NCI-H526 (cell line): ENCODE data around the gene AMOTL2.

ENCODE experiments used
- DNase-seq, 2 experiments: peaks; one replicate each; lab custom pipeline; 2025; lab: John Stamatoyannopoulos, UW

The AMOTL2 gene

GRCh38 chr3:134352031-134352671 lies 22.1 kb downstream of the AMOTL2 start:
- no peak for DNase-seq

- no peak for DNase-seq
Measured at GRCh38 chr3:134351427-134351826, 22.8 kb downstream of the AMOTL2 start.

GRCh38 chr3:134350861-134351311 lies 23.4 kb downstream of the AMOTL2 start:
- no peak for DNase-seq

GRCh38 chr3:134350266-134350665 lies 24.0 kb downstream of the AMOTL2 start:
- DNase-seq, result no peak

- no peak for DNase-seq
Measured at GRCh38 chr3:134348524-134348923, 25.7 kb downstream of the AMOTL2 start.

GRCh38 chr3:134347551-134347950 lies 26.7 kb downstream of the AMOTL2 start:
- no peak for DNase-seq

GRCh38 chr3:134346744-134347143 lies 27.5 kb downstream of the AMOTL2 start:
- no peak for DNase-seq

GRCh38 chr3:134345202-134345601 lies 29.0 kb downstream of the AMOTL2 start:
- DNase-seq, result no peak

- DNase-seq, result no peak
Measured at GRCh38 chr3:134344560-134344959, 29.7 kb downstream of the AMOTL2 start.

GRCh38 chr3:134342259-134342658 lies 32.0 kb downstream of the AMOTL2 start:
- no peak for DNase-seq

GRCh38 chr3:134341389-134341788 lies 32.9 kb downstream of the AMOTL2 start:
- peak in 1 of 2 experiments; percentile 37 for DNase-seq

- DNase-seq, result no peak
Measured at GRCh38 chr3:134340982-134341365, 33.3 kb downstream of the AMOTL2 start.

- no peak for DNase-seq
Measured at GRCh38 chr3:134340362-134340981, 33.8 kb downstream of the AMOTL2 start.

- DNase-seq, result no peak
Measured at GRCh38 chr3:134339913-134340312, 34.3 kb downstream of the AMOTL2 start.

- no peak for DNase-seq
Measured at GRCh38 chr3:134339331-134339730, 34.9 kb downstream of the AMOTL2 start.

- no peak for DNase-seq
Measured at GRCh38 chr3:134338516-134339261, 35.6 kb downstream of the AMOTL2 start.

GRCh38 chr3:134338201-134338512 lies 36.1 kb downstream of the AMOTL2 start:
- DNase-seq, result no peak

- no peak for DNase-seq
Measured at GRCh38 chr3:134337511-134338200, 36.6 kb downstream of the AMOTL2 start.

GRCh38 chr3:134337071-134337482 lies 37.2 kb downstream of the AMOTL2 start:
- DNase-seq, result no peak

GRCh38 chr3:134336587-134336986 lies 37.7 kb downstream of the AMOTL2 start:
- DNase-seq, result no peak

GRCh38 chr3:134334901-134335280 lies 39.4 kb downstream of the AMOTL2 start:
- no peak for DNase-seq

GRCh38 chr3:134334231-134334900 lies 39.9 kb downstream of the AMOTL2 start:
- DNase-seq, result no peak
